Stimulated activated CD4-positive, alpha-beta T cell treated with anti-CD3 and anti-CD28 coated beads, Interleukin-15, amount 100 ng/mL, for 24 hours (primary cell): ENCODE results near the gene BTBD9.

Experiments used
- DNase-seq: peaks from one replicate; pipeline ENCODE4 v3.0.0-alpha.2; 2020

Gene BTBD9

GRCh38 chr6:38272222-38272621 is 367.5 kb downstream of the BTBD9 start:
- no peak for DNase-seq

DNA sequence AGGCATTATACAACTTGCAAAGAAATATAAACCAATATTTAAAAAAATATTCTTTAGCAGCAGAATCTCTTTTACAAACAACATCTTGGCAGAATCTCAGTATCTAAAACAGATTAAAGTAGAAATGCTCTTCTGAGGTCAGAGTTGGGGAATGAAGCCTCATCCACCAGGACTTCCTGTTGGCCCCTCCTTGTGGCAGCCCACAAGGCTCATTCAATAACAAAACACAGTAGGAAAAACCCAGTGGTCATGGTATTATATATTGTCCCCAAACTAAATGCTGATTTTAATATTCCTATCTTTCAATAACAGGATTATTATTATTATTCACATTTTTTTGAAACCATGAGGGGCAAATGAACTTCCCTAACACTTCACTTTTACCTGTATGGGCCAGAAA is 368.6 kb downstream of the BTBD9 start:
- DNase-seq: no peak

- no peak for DNase-seq
Measured at GRCh38 chr6:38270367-38270766, 369.4 kb downstream of the BTBD9 start.

- DNase-seq: no peak
Measured at GRCh38 chr6:38269461-38270172, 370.1 kb downstream of the BTBD9 start.

DNA sequence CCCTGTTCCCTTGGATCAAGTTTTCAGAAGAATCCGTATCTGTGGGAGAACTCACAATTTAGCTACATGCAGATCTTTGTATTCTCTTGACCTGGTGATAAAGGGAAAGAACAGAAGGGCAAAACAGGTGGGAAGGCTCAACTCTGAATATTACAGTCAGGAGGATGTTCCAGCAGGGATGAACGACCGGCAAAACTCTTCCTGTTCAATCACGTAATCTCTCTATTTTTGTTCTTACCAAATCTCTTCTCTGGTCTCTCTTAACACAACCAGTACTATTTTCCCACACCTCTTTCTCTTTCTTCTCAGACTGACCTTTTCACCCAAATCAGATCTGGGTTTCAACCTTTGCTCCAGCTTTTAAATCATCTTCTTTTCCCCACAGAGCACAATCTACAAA is 371.4 kb downstream of the BTBD9 start:
- DNase-seq: no peak

DNA sequence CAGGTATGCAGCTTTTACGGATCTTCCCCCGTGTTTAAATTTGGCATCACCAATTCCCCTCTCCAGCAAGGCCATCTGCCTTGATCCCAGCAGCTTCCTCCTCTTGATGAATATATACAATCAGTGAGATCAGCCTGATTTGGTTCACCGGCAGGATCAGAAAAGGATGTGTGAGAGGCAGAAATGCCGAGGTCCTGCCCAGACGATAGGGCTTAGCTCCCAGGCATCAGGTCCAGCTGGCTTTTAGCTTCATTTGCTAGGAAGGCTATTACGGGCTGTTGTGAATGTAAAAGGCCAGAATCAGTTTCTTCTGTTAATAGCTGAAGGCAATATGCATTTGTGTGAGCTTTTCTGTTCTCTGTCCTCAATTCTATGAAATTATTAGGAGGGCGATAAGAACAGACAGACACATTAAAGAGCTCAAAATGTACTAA is 372.8 kb downstream of the BTBD9 start:
- no peak for DNase-seq

DNA sequence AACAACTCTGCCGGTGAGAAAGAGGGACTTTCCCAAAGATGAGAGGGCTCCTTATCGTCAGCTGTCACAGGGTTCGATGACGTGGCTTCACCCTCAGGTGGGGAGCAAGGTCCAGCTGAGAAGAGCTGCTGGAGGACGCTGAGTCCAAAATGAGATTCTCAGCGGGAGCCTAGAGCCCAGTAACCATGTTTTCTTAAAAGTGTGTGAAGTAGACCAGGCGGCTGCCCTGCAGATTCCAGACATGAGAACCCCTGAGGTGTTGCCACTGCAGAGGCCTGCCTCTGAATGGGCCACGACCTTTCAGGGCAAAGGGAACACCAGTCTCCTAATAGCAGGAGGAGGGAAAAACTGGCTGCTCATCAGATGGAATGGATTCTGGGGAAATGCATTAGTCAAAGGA is 375.1 kb downstream of the BTBD9 start:
- no peak for DNase-seq

GRCh38 chr6:38262609-38263008 is 377.1 kb downstream of the BTBD9 start:
- no peak for DNase-seq

GRCh38 chr6:38262026-38262425 is 377.7 kb downstream of the BTBD9 start:
- DNase-seq: no peak

DNA sequence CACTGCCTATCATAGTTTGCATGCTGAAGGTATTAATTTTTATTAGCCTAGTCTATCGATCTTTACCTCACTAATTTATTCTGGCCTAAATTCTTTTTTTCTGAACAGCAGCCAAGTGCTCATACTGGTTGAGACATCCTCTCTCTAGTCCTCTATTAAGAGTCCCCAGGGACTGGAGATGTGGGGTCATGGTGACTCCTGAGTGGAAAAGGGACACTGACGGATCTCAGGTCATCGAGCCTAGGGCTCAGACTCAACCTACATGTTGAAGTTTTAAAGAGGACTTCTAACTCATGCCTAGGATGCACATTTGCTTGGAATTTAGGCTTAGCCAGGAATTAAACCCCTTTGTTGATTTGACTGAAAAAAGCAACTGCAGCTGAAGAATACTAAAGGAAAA is 378.1 kb downstream of the BTBD9 start:
- no peak for DNase-seq

GRCh38 chr6:38259736-38260135 is 380.0 kb downstream of the BTBD9 start:
- no peak for DNase-seq

GRCh38 chr6:38248500-38249234 is 391.1 kb downstream of the BTBD9 start:
- DNase-seq: no peak

DNA sequence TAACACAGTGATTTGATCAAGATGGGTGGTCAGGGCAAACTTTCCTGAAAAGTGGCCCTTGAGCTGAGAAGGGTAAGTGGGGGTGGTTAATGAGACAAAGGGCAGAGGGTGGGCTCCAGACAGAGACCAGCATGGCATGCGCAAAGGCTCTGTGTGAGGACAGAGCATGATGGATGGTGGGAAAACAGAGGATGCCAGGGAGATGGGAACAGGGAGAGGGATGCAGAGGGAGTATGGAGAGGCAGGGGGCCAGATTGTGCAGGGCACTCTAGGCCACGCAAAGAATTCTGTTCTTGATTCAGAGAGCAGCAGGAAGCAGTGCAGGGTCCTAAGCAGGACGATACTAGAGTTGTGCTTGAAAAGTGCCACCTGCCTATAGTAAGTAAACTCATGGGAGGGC is 394.4 kb downstream of the BTBD9 start:
- no peak for DNase-seq

DNA sequence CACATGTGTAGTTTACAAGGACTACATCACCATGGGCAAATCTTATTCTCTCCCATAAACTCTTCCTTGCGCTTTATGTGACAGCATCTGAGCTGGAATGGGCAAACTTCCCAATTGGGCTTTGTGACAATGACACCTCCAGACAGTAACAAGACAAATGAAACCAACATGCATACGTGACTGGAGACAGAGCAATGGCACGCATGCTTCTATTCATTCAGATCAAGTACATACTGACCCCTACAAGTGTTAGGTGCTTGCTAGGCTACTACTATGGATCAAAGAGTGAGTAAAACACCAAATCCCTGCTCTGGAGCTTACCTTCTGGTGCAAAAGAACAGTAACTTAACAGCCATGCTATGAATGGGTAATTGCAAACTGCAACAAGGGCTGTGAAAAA is 394.9 kb downstream of the BTBD9 start:
- no peak for DNase-seq

- DNase-seq: no peak
Measured at GRCh38 chr6:38241200-38241871, 398.4 kb downstream of the BTBD9 start.

DNA sequence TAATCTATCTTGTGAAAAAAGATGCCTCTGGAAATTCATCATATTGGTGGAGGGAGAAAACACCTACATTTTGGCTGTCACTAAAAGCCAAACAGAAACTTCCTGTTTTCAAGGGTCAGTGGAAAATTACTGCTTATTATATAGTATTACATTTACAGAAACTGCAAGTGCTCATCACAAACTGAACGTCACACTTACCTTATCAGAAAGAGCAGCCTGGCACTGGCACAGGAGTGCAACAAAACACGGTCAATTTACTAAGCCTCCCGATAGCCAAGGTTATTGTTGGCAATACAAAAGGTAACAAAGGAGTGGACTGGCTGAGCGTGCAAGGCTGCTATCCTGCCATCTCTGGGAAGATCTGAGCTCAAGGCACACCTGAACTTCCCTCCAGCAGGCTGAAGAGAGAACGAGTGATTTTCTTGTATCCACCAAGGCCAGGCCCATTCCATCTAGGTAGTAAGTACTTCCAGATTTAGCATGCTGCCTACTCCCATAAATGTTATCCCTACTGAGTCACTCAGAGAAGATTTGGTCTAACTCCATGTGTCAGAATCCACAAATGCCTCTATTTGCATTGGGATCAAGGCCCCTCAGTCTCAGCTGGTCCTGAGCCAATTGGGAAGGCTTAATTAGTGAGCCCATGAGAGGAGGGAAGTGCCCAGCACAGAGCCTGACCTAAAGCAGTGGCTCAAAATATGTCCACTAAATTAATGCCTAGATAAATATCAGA is 399.8 kb downstream of the BTBD9 start:
- DNase-seq: no peak

DNA sequence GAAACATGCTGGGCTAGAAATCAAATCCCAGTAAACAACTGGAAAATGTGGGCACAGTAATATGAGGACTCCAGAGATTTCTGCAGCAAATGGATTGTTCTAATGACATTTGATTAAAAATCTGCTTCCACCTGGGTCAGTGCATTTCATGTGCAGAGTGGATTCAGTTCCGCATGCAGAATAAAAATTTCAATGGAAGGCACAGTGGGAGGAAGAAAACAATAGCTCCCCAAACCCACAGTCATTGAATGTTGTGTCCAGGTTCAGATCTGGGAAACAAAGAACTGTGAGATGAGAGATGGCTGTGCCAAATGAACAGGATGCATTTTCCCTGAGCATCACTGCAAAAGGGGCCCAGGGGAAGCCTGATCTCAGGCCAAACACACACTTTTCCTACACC is 403.1 kb downstream of the BTBD9 start:
- no peak for DNase-seq

DNA sequence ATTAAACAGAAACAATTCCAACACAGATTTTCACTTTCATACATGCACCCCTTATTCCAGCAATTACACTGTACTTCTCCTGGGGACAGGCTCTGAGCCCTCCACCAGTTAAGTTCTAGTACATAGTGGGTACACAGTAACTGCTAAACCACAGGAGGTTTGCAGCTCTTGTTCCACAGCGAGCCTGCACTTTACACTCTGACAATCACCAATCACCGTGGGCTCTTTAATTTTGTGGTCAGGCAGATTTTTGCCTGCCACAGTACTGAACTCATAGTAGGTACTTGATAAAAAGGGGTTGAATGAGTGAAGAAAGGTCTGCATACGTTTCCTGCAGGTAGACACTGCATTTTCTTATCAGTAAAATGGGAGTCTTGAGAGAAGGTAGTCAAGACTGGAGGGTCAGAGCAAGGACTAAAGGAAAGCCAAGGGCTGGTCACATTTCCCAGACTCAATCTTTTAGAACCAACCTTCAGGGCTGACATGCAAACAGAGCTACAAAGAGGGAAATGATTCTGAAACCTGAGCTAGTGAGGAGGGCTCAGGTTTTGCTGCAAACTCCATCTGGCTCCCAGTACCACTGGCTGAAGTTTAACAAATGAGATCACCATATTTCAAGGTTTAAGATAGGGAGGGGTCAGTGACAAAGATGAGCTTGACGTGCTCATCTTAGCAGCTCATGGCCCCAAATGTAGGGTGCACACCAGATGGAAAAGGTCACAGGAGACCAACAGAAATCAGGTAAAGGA is 404.6 kb downstream of the BTBD9 start:
- DNase-seq: no peak

GRCh38 chr6:38234141-38234540 is 405.6 kb downstream of the BTBD9 start:
- no peak for DNase-seq

DNA sequence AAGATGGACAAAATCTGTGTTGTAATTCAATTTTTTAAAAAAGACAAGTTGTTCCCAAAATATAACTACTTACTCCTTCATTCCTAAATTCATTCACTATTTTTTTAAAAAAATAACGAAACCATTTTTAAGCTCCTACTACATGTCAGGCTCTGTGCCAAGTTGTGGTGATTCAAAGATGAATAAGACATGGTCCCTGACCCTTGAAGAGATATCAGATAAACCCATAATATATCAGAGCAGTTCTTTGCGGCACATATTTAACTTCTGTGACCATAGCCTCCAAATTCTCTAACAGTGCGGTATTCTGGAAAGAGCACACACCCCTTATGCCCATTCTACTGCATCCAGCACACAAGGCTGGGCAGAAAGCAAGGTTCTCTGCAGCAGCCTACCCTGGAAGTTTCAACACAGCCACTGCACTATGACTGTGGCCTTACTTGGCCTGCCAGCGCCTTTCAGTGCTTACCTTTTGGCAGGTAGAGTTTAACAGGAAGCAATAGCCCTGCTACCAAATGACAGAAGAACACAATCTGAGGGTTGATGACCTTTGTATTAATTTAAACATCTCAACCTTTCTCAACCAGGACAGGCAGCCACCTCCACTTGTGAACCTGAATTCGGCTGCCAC is 406.5 kb downstream of the BTBD9 start:
- DNase-seq: no peak

- no peak for DNase-seq
Measured at GRCh38 chr6:38225766-38226165, 414.0 kb downstream of the BTBD9 start.

GRCh38 chr6:38221251-38221650 is 418.5 kb downstream of the BTBD9 start:
- no peak for DNase-seq
